ENCODE measurements around the gene GNAI2.

The GNAI2 gene

GRCh38 chr3:50275141-50275995 is 39.4 kb downstream of the GNAI2 start:
- no peaks in the 10 kb centered on the region for H3K4me1 ChIP-seq (ENCODE audit: insufficient read depth, low read length, poor library complexity, severe bottlenecking)
- H3K79me2 ChIP-seq (ENCODE audit: insufficient read depth, low read length): no peaks in the 10 kb centered on the region
- H4K20me1 ChIP-seq (ENCODE audit: insufficient read depth, low read length, poor library complexity, severe bottlenecking): no peaks in the 10 kb centered on the region
- no peak overlapping the region for H3K9ac ChIP-seq (ENCODE audit: low read depth, low read length, poor library complexity, severe bottlenecking)
- no peaks in the 10 kb centered on the region for H3F3A ChIP-seq (ENCODE audit: low read depth)
- no peak overlapping the region for H3K4me2 ChIP-seq (ENCODE audit: low read depth, low read length, poor library complexity, severe bottlenecking)
- no peaks in the 10 kb centered on the region for H3K36me3 ChIP-seq (ENCODE audit: insufficient read depth, low read length)
- no peaks in the 10 kb centered on the region for H3K9me3 ChIP-seq (ENCODE audit: insufficient read depth, low read depth, low read length)
- no peaks in the 10 kb centered on the region for H3K27me3 ChIP-seq (ENCODE audit: insufficient read depth, low read length, poor library complexity, severe bottlenecking)
- H2AFZ ChIP-seq (ENCODE audit: low read length): no peak overlapping the region
- TF ChIP-seq CTCF (conservative IDR thresholded peaks at IDR 0.05; ENCODE audit: low read length): no peak
- no peak for TF ChIP-seq EZH2phosphoT487 (IDR thresholded peaks at IDR 0.05; ENCODE audit: borderline replicate concordance)
- no peaks in the 10 kb centered on the region for H3K9me2 ChIP-seq (replicated peaks; ENCODE audit: low read depth, low read length)
- H3K4me3 ChIP-seq (ENCODE audit: low read length, poor library complexity, severe bottlenecking): no peak overlapping the region

GRCh38 chr3:50275996-50276761 is 40.2 kb downstream of the GNAI2 start:
- Histone ChIP-seq H3K36me3 (ENCODE audit: insufficient read depth, low read length) (no peaks in the 10 kb centered on the region), H3K9me2 (replicated peaks; ENCODE audit: low read depth, low read length) (no peaks in the 10 kb centered on the region), H3K9ac (ENCODE audit: low read depth, low read length, poor library complexity, severe bottlenecking) (no peak overlapping the region), H3K9me3 (ENCODE audit: insufficient read depth, low read depth, low read length) (no peaks in the 10 kb centered on the region), H3F3A (ENCODE audit: low read depth) (no peaks in the 10 kb centered on the region), H3K27me3 (ENCODE audit: insufficient read depth, low read length, poor library complexity, severe bottlenecking) (no peaks in the 10 kb centered on the region), H3K4me1 (ENCODE audit: insufficient read depth, low read length, poor library complexity, severe bottlenecking) (no peaks in the 10 kb centered on the region), H3K79me2 (ENCODE audit: insufficient read depth, low read length) (no peaks in the 10 kb centered on the region), H3K4me3 (ENCODE audit: low read length, poor library complexity, severe bottlenecking) (no peak overlapping the region), H4K20me1 (ENCODE audit: insufficient read depth, low read length, poor library complexity, severe bottlenecking) (no peaks in the 10 kb centered on the region), H2AFZ (ENCODE audit: low read length) (no peak overlapping the region), H3K4me2 (ENCODE audit: low read depth, low read length, poor library complexity, severe bottlenecking) (no peak overlapping the region)
- TF ChIP-seq EZH2phosphoT487 (IDR thresholded peaks at IDR 0.05; ENCODE audit: borderline replicate concordance) (no peak), CTCF (conservative IDR thresholded peaks at IDR 0.05; ENCODE audit: low read length) (no peak)

- no peaks in the 10 kb centered on the region for H3K4me1 ChIP-seq (ENCODE audit: insufficient read depth, low read length, poor library complexity, severe bottlenecking)
- H3K4me3 ChIP-seq (ENCODE audit: low read length, poor library complexity, severe bottlenecking): no peak overlapping the region
- no peak overlapping the region for H3K9ac ChIP-seq (ENCODE audit: low read depth, low read length, poor library complexity, severe bottlenecking)
- no peaks in the 10 kb centered on the region for H3K27me3 ChIP-seq (ENCODE audit: insufficient read depth, low read length, poor library complexity, severe bottlenecking)
- TF ChIP-seq CTCF (conservative IDR thresholded peaks at IDR 0.05; ENCODE audit: low read length) (no peak), EZH2phosphoT487 (IDR thresholded peaks at IDR 0.05; ENCODE audit: borderline replicate concordance) (no peak)
- no peaks in the 10 kb centered on the region for H3K36me3 ChIP-seq (ENCODE audit: insufficient read depth, low read length)
- no peaks in the 10 kb centered on the region for H3K9me2 ChIP-seq (replicated peaks; ENCODE audit: low read depth, low read length)
- H3K9me3 ChIP-seq (ENCODE audit: insufficient read depth, low read depth, low read length): no peaks in the 10 kb centered on the region
- no peaks in the 10 kb centered on the region for H3F3A ChIP-seq (ENCODE audit: low read depth)
- no peaks in the 10 kb centered on the region for H3K79me2 ChIP-seq (ENCODE audit: insufficient read depth, low read length)
- no peak overlapping the region for H3K4me2 ChIP-seq (ENCODE audit: low read depth, low read length, poor library complexity, severe bottlenecking)
- no peak overlapping the region for H2AFZ ChIP-seq (ENCODE audit: low read length)
- H4K20me1 ChIP-seq (ENCODE audit: insufficient read depth, low read length, poor library complexity, severe bottlenecking): no peaks in the 10 kb centered on the region
These were observed 40.7 kb downstream of the GNAI2 start for GRCh38 chr3:50276762-50277101.
